ENCODE results near the gene CAMSAP1.

Gene CAMSAP1

DNA sequence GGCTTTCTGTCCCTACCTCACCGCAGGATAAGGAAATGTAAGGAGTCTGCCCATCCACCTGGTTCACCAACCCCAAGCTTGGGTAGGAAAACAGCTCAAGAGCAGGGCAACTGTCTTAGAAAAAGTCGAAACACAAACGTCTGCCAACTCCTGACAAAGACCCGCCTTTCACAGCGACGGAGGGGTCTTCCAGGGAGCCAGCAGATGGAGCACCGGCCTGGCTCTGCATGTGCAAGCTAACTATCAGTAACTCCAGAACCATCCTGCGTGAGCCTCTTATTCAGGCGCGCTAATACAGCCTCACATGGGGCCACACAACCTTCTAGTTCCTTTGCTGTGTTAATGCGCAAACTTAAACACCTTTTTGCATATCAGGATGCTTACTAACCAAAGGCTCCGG lies 26.9 kb downstream of the CAMSAP1 start:
- DNase-seq (ENCODE audit: low read depth) = no peak

DNA sequence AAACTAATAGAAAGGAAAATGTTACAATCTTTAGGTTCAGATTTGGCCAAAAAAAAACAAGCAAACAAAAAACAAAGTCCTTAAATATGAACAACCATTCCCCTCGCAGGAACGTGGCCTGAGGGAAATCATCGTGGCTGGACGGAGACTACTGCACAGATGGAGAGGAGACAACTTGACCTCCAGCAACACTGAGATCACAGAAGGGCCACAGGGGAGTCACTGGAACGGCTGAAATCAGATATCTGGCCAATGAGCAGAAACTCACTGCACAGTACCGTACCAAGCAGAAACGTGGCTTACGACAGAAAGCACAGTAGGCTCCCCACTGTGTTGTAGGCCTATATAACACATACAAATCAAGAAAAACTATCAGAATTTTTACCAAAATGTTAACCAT lies 27.7 kb downstream of the CAMSAP1 start:
- DNase-seq (ENCODE audit: low read depth) = no peak

DNA sequence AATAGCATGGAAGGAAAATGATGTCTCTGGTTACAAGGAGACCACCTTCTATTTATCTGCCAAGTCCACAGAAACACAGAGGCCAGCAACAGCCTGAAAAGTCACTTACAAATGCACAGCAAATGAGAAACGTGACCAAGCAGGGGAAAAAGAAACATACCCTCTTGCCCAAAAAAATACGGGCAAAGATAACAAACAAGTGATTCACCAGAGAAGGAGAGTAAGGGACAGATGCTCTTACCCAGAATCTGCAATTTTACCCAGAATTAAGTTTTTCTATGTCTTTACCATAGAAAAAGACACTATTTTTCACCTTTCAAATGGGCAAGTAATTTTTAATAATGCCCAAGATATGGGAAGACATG lies 28.1 kb downstream of the CAMSAP1 start:
- DNase-seq (ENCODE audit: low read depth) = no peak

GRCh38 chr9:135878528-135879236 lies 28.7 kb downstream of the CAMSAP1 start:
- DNase-seq (ENCODE audit: low read depth) = no peak

GRCh38 chr9:135877791-135878527 lies 29.4 kb downstream of the CAMSAP1 start:
- no peak for DNase-seq (ENCODE audit: low read depth)

DNA sequence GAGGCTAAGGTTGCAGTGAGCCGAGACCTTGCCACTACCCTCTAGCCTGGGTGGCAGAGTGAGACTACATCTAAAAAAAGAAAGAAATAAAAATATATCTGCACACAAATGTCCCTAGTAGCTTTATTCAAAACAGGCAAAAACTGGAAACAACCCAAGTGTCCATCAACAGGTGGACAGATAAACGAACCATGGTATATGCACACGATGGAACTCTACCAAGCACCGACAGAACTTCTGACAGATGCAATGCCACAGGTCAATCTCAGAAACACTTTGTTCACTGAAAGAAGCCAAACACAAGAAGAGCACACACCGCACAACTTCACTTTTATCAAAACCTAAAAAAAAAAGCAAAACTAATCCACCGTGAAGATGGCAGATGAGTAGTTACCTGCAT lies 30.4 kb downstream of the CAMSAP1 start:
- DNase-seq (ENCODE audit: low read depth) = no peak

GRCh38 chr9:135874859-135875258 lies 32.5 kb downstream of the CAMSAP1 start:
- DNase-seq (ENCODE audit: low read depth) = no peak

DNA sequence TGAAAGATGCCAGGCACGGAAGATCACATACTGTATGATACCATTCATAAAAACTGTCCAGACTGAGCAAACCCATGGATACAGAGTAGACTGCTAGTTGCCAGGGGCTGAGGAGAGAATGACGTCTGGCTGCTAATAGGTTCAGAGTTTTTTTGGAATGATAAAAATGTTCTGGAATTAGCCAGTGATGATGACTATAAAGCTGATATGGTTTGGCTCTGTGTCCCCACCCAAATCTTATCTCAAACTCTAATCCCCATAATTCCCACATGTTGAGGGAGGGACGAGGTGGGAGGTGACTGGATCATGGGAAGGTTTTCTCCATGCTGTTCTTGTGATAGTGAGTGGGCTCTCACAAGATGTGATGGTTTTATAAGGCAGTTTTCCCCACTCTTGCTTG lies 37.4 kb downstream of the CAMSAP1 start:
- no peak for DNase-seq (ENCODE audit: low read depth)

DNA sequence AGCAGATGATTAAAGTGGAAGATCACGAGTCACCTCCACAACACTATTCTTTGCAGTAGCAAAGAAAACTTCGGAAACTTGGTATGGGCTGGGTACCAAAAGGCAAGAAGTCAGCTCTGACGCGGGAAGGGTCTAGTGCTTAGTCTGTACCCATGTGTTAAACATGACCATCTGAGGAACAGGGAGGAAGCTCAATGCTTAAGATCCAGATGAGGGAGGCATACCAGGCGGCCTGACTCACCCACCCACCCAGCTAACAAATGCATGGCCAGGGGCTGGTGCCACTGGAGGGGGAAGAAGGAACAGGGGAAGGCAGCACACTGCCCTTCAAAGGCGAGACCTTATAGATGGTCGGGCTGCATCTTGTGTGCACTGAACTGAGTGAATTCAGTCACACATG lies 41.8 kb downstream of the CAMSAP1 start:
- DNase-seq (ENCODE audit: low read depth) = no peak

DNA sequence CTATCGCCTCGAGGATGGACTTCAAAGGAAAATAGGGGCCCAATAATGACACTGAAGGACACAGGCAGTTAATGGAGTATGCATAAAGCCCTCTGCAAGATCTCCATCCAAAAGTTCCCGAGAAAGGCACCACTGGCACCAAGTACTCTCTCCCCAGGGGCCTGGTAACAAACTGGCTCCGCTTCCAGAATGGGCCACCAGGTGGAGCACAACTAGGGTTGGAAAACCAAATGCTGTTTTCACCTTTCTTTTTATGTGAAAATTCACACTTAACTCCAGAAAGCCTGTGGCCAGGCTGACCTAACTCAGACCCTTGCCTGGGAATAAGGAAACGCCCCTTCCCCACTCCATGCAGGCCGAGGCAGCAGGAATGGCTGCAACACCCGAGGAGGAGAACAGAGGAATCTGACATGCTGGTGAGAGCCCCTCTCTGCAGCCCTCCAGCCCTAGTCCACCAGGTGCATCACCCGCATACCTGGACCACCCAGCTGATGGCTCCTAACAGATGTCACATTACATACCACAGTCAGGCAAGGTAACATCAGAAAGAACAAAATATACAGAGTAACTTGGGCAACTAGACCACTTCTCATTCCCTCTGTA lies 42.8 kb downstream of the CAMSAP1 start:
- peak; percentile 58 for DNase-seq (ENCODE audit: low read depth)

DNA sequence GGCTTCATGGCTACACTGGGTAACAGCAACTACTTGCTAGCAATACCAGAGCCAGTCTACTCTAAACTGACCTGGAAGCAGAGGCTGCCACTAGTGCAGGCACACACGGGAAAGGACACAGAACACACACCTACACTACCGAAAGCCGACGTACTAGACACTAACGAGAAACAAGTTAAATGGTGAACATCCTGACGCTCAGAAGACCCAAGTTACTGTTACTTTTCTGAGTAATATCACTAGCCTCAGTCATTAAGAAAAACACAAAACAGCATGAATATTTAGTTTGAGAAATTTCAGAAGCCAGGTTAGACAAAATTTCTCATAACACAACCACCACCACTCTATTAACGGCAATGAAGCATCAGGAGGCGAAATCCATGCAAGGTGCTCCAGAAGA lies 44.5 kb downstream of the CAMSAP1 start:
- DNase-seq (ENCODE audit: low read depth) = no peak

- no peak for DNase-seq (ENCODE audit: low read depth)
These were observed 48.7 kb downstream of the CAMSAP1 start for GRCh38 chr9:135858491-135859185.

GRCh38 chr9:135857843-135858242 lies 49.5 kb downstream of the CAMSAP1 start:
- no peak for DNase-seq (ENCODE audit: low read depth)

DNA sequence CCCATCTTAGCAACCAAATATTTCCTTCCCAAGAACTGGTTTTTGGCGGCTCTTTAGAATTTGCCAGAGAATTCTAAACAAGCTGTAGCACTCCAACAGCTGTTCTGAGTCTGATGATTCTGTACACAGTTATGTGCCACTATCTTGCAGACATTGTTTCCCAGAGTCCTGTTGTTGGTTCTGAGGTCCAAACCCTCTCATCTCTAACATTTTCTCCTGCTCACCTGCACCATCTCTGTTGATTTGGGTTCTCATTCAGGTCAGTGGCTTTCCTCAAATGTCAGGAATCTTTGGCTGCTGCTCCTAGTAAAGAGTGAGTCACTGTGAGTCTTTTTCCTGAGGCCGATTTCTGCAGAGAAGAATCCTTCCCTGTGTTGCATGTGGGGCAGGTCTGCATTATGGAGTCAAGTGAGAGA lies 50.0 kb downstream of the CAMSAP1 start:
- DNase-seq (ENCODE audit: low read depth) = no peak

- DNase-seq (ENCODE audit: low read depth) = no peak
These were observed 55.6 kb downstream of the CAMSAP1 start for GRCh38 chr9:135851748-135852147.

- DNase-seq (ENCODE audit: low read depth) = no peak
These were observed 56.6 kb downstream of the CAMSAP1 start for GRCh38 chr9:135850737-135851136.

DNA sequence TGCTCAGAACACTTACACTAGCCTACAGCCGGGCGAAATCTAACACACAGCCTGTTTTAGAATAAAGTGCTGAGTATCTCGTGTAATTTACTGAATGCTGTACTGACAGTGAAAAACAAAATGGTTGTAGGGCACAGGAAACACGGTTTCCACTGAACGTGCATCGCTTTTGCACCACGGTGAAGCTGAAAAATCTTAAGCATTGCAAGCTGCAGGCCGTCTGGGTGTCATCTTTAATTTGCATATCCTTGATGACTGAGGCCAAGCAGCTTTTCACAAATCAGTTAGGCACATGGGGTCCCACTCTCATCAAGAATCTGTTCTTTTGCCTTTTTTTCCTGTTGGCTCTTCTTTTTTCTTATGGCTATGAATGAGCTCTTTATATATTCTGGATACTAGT lies 58.2 kb downstream of the CAMSAP1 start:
- DNase-seq (ENCODE audit: low read depth) = no peak

DNA sequence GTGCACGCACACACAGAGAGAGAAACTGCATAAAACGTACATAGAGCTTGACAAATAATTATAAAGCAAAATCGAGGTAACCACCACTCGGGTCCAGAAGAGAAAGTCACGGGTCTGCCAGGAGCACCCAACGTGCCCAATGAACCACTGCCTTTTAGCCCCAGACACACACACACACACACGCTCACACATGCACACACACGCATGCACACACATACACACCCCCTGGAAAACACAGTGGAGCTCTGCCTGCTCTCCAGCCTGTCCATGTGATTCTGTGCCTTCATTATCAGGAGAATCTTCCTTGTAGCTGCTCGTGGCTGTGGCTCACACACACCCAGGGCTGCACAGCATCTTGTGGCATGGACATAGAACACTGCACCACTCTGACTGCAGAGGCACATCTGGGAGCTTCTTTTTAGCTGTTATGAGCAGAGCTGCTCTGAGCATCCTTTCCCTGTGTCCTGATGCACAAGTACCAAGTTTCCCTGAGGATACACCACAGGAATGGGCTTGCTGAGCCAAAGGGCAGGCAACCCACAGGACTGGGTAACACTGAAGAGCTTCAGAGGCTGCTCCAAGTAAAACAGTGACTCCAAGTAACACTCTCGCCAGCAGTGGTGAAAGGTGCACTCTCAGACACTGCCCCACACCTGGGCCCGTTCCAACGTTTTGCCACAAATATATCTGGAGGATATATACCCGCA lies 58.9 kb downstream of the CAMSAP1 start:
- no peak for DNase-seq (ENCODE audit: low read depth)

DNA sequence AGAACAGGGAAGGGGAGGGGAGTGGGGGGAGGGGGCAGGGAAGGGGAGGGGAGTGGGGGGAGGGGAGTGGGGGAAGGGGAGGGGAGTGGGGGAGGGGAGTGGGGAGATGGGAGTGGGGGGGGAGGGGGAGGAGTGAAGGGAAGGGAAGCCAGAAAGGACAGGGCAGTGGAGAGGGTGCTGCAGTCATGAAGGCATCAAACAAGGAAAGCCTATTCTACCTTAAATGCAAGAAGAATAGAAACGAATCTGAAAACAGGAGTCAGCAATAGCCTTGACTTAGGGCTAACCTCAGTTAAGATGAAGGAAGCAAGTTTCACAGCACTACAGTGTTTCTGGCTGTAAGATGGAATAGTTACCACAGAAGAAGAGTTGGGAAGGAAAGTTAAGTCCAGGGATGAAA lies 59.5 kb downstream of the CAMSAP1 start:
- DNase-seq (ENCODE audit: low read depth) = no peak

GRCh38 chr9:135840539-135840938 lies 66.8 kb downstream of the CAMSAP1 start:
- DNase-seq (ENCODE audit: low read depth) = no peak

DNA sequence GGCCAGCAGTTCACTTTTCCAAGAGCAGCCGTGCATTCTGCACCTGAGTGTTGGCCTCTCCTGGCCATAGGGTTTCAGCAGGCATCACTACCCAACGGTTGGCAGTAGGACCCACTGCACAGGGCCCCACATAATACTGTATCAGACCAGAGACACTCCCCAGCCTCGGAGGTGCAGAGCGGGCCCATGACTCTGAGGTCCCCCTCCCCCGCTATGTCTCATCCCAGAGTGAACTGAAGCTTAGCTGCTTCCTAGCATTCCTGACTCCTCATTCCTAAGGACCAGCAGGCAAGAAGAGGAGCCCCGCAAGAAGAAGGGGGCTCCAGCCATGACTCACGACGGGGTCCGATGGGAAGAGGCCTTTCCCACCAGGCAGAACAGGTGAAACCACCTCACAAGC lies 67.2 kb downstream of the CAMSAP1 start:
- DNase-seq (ENCODE audit: low read depth) = no peak

DNA sequence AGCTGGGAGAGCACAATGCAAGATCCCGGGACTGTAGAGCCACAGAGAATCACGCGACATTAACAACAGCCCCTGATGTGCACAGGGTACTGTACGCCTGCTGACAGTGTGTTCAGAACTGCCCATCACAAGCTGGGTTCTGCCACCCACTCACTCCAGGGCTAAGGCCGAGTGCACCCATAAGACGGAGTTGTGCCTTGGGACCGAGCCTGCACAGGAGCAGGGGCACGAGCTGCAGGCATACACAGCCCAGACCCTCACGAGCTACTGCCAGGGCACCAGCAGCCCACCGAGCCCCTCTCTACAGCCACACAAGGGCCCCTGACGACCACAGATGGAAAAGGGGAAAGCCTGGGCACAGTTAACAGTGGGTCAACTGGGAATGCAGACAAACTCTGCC lies 67.8 kb downstream of the CAMSAP1 start:
- no peak for DNase-seq (ENCODE audit: low read depth)

All from T follicular helper cell (primary cell).